DOHH2 (cell line): ENCODE results near the gene STAT5B.
"Not testable (repeated sequence)": the region's sequence is repeated elsewhere in the genome, so short reads cannot be mapped to it uniquely, and the experiment has no call there.

Experiments
- H3F3A ChIP-seq: fragments of 200-600 bp; sonication (generic), shearing (Covaris generic); 2 replicates; pipeline ENCODE4 v1.6.0; 2016; ENCODE audit warnings: antibody characterized with exemption, mild to moderate bottlenecking; ENCODE audit not compliant: control insufficient read depth, insufficient read depth
- H3K27ac ChIP-seq: fragments of 200-600 bp; sonication (generic); 2 replicates; pipeline ENCODE4 v1.5.1; 2014; ENCODE audit warnings: low read depth, mild to moderate bottlenecking, low read length, moderate library complexity
- H3K27me3 ChIP-seq: fragments of 200-600 bp; sonication (generic); 2 replicates; pipeline ENCODE4 v1.6.1; 2014; ENCODE audit warnings: mild to moderate bottlenecking, low read length, mixed read lengths; ENCODE audit not compliant: control insufficient read depth
- H3K36me3 ChIP-seq: fragments of 200-600 bp; sonication (generic); 2 replicates; pipeline ENCODE4 v1.6.1; 2014; ENCODE audit warnings: mild to moderate bottlenecking, low read length, moderate library complexity, mixed read lengths; ENCODE audit not compliant: control insufficient read depth
- H3K4me1 ChIP-seq: fragments of 200-600 bp; sonication (generic); 2 replicates; pipeline ENCODE4 v1.6.1; 2014; ENCODE audit warnings: mild to moderate bottlenecking, low read length, mixed read lengths; ENCODE audit not compliant: control insufficient read depth
- H3K4me2 ChIP-seq: fragments of 200-600 bp; sonication (generic); 2 replicates; pipeline ENCODE4 v1.6.0; 2014; ENCODE audit warnings: mild to moderate bottlenecking, low read length, moderate library complexity
- H3K4me3 ChIP-seq: fragments of 200-600 bp; sonication (generic); 2 replicates; pipeline ENCODE4 v1.5.1; 2014; ENCODE audit warnings: mild to moderate bottlenecking, low read length, mixed read lengths
- H3K79me2 ChIP-seq: fragments of 200-600 bp; sonication (generic); 2 replicates; pipeline ENCODE4 v1.6.1; 2014; ENCODE audit warnings: mild to moderate bottlenecking, low read length, mixed read lengths; ENCODE audit not compliant: control insufficient read depth
- H3K9me2 ChIP-seq: fragments of 200-600 bp; sonication (generic); replicated peaks from 2 replicates; pipeline ENCODE4 v1.6.1; 2014; ENCODE audit warnings: mild to moderate bottlenecking, low read length, mixed read lengths; ENCODE audit not compliant: control insufficient read depth
- H3K9me3 ChIP-seq: fragments of 200-600 bp; sonication (generic); 2 replicates; pipeline ENCODE4 v1.6.1; 2014; ENCODE audit warnings: antibody characterized with exemption, low read length, mixed read lengths; ENCODE audit not compliant: control insufficient read depth, insufficient read depth
- H4K20me1 ChIP-seq: fragments of 200-600 bp; sonication (generic); 2 replicates; pipeline ENCODE4 v1.6.0; 2014; ENCODE audit warnings: low read depth, mild to moderate bottlenecking, antibody characterized with exemption, low read length, moderate library complexity; ENCODE audit not compliant: control insufficient read depth, insufficient read depth
- CTCF ChIP-seq: fragments of 200-600 bp; sonication (generic); IDR thresholded peaks from one replicate; pipeline ENCODE4 v1.5.1; 2014; ENCODE audit warnings: antibody characterized with exemption, mild to moderate bottlenecking, low read depth, low read length; ENCODE audit not compliant: poor library complexity, severe bottlenecking
- EZH2phosphoT487 ChIP-seq: fragments of 200-600 bp; sonication (generic); IDR thresholded peaks from 2 replicates; pipeline ENCODE4 v1.6.1; 2017; ENCODE audit warnings: borderline replicate concordance, mild to moderate bottlenecking, antibody characterized with exemption, low read length, moderate library complexity, mixed read lengths

The STAT5B gene

GRCh38 chr17:42243493-42243982, 32.7 kb downstream of the STAT5B start:
- Histone ChIP-seq H3K27ac (no peak overlapping the region), H3K9me3 (no peaks in the 10 kb centered on the region), H3K9me2 (no peaks in the 10 kb centered on the region), H3K4me2 (no peak overlapping the region), H4K20me1 (peaks cover 4% of the 10 kb centered on the region; the same call in 1 of the 2 replicates), H3K36me3 (no peaks in the 10 kb centered on the region), H3K79me2 (peaks cover 77% of the 10 kb centered on the region), H3K27me3 (no peaks in the 10 kb centered on the region), H3K4me1 (peaks cover 19% of the 10 kb centered on the region), H3K4me3 (no peak overlapping the region), H3F3A (no peaks in the 10 kb centered on the region; the same call in 1 of the 2 replicates)
- TF ChIP-seq EZH2phosphoT487: no peak
- TF ChIP-seq CTCF: no peak

- Histone ChIP-seq H3K4me2 (no peak overlapping the region), H3K27ac (no peak overlapping the region), H3K27me3 (no peaks in the 10 kb centered on the region), H3K9me3 (no peaks in the 10 kb centered on the region), H4K20me1 (peaks cover 9% of the 10 kb centered on the region; the same call in 1 of the 2 replicates), H3K36me3 (no peaks in the 10 kb centered on the region), H3F3A (peaks cover 2% of the 10 kb centered on the region; the same call in 1 of the 2 replicates), H3K79me2 (peaks cover 75% of the 10 kb centered on the region), H3K4me1 (peaks cover 3% of the 10 kb centered on the region), H3K4me3 (no peak overlapping the region), H3K9me2 (no peaks in the 10 kb centered on the region)
- no peak for TF ChIP-seq EZH2phosphoT487
- TF ChIP-seq CTCF: no peak
Measured at GRCh38 chr17:42241871-42242270, 34.3 kb downstream of the STAT5B start.

DNA sequence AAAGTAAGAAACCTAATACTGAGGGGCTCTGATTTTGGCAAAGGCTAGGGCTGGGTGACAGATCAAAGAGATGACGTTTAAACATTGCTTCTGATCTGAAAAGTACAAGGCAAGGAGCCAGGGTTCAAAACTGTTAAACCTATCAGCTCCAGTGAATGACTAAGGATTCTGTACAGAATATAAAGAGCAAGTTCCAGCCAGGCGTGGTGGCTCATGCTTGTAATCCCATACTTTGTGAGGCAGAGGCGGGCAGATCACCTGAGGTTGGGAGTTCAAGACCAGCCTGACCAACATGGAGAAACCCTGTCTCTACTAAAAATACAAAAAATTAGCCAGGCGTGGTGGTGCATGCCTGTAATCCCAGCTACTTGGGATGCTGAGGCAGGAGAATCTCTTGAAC, 35.3 kb downstream of the STAT5B start:
- not testable (repeated sequence) for H4K20me1 ChIP-seq, H3F3A ChIP-seq, H3K9me2 ChIP-seq, H3K4me2 ChIP-seq, H3K27ac ChIP-seq, H3K36me3 ChIP-seq, H3K9me3 ChIP-seq, H3K4me3 ChIP-seq, H3K4me1 ChIP-seq, H3K27me3 ChIP-seq
- H3K79me2 ChIP-seq: peaks cover 77% of the 10 kb centered on the region

DNA sequence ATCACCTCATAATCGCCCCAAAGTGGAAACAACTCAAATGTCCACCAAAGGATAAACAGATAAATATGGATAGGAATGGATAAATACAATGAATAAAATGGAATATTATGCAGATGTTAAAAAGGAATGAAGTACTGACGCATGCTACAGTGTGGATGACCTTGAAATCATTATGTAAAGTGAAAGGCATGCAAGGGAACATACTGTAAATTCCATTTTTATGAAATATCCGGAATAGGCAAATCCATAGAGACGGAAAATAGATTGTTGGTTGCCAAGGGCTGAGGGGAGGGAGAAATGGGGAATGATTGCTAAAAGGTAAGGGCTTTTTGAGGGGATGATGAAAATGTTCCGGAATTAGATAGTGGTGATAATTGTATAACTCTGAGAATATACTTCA, 36.0 kb downstream of the STAT5B start:
- Histone ChIP-seq H3K27ac (no peak overlapping the region), H3K27me3 (no peaks in the 10 kb centered on the region), H3K4me1 (no peaks in the 10 kb centered on the region; the same call in 1 of the 2 replicates), H3F3A (peaks cover 2% of the 10 kb centered on the region; the same call in 1 of the 2 replicates), H3K79me2 (peaks cover 79% of the 10 kb centered on the region), H3K4me3 (no peak overlapping the region), H4K20me1 (peaks cover 9% of the 10 kb centered on the region; the same call in 1 of the 2 replicates), H3K9me3 (no peaks in the 10 kb centered on the region), H3K36me3 (no peaks in the 10 kb centered on the region), H3K9me2 (no peaks in the 10 kb centered on the region), H3K4me2 (no peak overlapping the region)
- TF ChIP-seq EZH2phosphoT487 (no peak), CTCF (no peak)

GRCh38 chr17:42239576-42239975, 36.6 kb downstream of the STAT5B start:
- H3K9me3 ChIP-seq, H3K27me3 ChIP-seq, H3K36me3 ChIP-seq, H3K27ac ChIP-seq, H4K20me1 ChIP-seq, H3K4me2 ChIP-seq, H3K9me2 ChIP-seq, H3K4me3 ChIP-seq, H3K4me1 ChIP-seq, H3F3A ChIP-seq: not testable (repeated sequence)
- peaks cover 83% of the 10 kb centered on the region for H3K79me2 ChIP-seq
